B cell (primary cell): ENCODE measurements around the gene ABHD17C. TPM values are rescaled to one million over a fixed set of nuclear protein-coding genes. Genes with fewer than 3 reads are reported as not detected.

Experiments used
- ATAC-seq: fragments of 200-7000 bp; cut with Tn5 transposase; one replicate; pipeline ENCODE4 v1.10.0; 2021; ENCODE audit warnings: low read depth, mild to moderate bottlenecking, moderate number of reproducible peaks, moderate library complexity
- CTCF ChIA-PET: fragments of 350-600 bp; sonication (Branson Sonifier 250); formaldehyde crosslinking; loops from one replicate; lab custom pipeline; 2021; ENCODE audit warnings: antibody characterized with exemption, inconsistent platforms; lab: Charles Lee
- POLR2A ChIA-PET: fragments of 350-600 bp; sonication (Branson Sonifier 250); formaldehyde crosslinking; loops from one replicate; lab custom pipeline; 2021; ENCODE audit warnings: antibody characterized with exemption; lab: Charles Lee
- DNase-seq: peaks from one replicate; pipeline ENCODE4 v3.0.0; 2013
- H2AFZ ChIP-seq: 2 replicates; pipeline ENCODE4 v1.6.1; 2012; ENCODE audit warnings: mild to moderate bottlenecking, low read depth, low read length; ENCODE audit not compliant: insufficient read depth, poor library complexity, severe bottlenecking
- H3K27ac ChIP-seq, 2 donors: 1 replicate in 1 of 2; 2 replicates in 1 of 2; pipeline ENCODE4 v1.5.1; 2012 to 2013; ENCODE audit warnings: low read length in 2 of 2, mild to moderate bottlenecking in 2 of 2, moderate library complexity in 1 of 2
- H3K27me3 ChIP-seq, 4 experiments: fragments of 200-600 bp in 1 of 4; sonication (generic) in 1 of 4; replicated peaks in 1 of 4; 1 replicate in 2 of 4; 2 replicates in 2 of 4; pipeline versions ENCODE4 v1.6.1 to v1.7.0; 2013 to 2016; ENCODE audit warnings: low read length in 3 of 4, mild to moderate bottlenecking in 2 of 4, mixed read lengths in 1 of 4, moderate library complexity in 1 of 4; ENCODE audit not compliant: insufficient read depth in 4 of 4, control insufficient read depth in 3 of 4; ENCODE audit errors: control extremely low read depth in 1 of 4
- H3K36me3 ChIP-seq, 2 experiments: replicated peaks in 1 of 2; 1 replicate in 1 of 2; 2 replicates in 1 of 2; pipeline versions ENCODE4 v1.6.1 to v1.7.1; 2013; ENCODE audit warnings: low read length in 1 of 2; ENCODE audit not compliant: insufficient read depth in 2 of 2, control insufficient read depth in 1 of 2; ENCODE audit errors: control extremely low read depth in 1 of 2, extremely low read depth in 1 of 2
- H3K4me1 ChIP-seq, 2 donors: fragments of 200-600 bp in 1 of 2; sonication (generic) in 1 of 2; 1 replicate in 1 of 2; 2 replicates in 1 of 2; pipeline versions ENCODE4 v1.5.1 to v1.6.1; 2013 to 2017; ENCODE audit warnings: low read length in 2 of 2; ENCODE audit not compliant: control insufficient read depth in 2 of 2, insufficient read depth in 2 of 2
- H3K4me2 ChIP-seq: replicated peaks from 2 replicates; pipeline ENCODE3; 2012; ENCODE audit warnings: mild to moderate bottlenecking, low read depth, low read length; ENCODE audit not compliant: poor library complexity, severe bottlenecking
- H3K4me3 ChIP-seq, 5 experiments: fragments of 200-600 bp in 1 of 5; sonication (generic) in 1 of 5; 1 replicate in 3 of 5; 2 replicates in 2 of 5; pipeline versions ENCODE4 v1.5.1 to v1.7.0; 2011 to 2016; ENCODE audit warnings: low read length in 4 of 5, mild to moderate bottlenecking in 4 of 5, low read depth in 2 of 5, control low read depth in 1 of 5, moderate library complexity in 1 of 5; ENCODE audit not compliant: insufficient read depth in 1 of 5; ENCODE audit errors: control extremely low read depth in 1 of 5, extremely low read depth in 1 of 5
- H3K79me2 ChIP-seq: fragments of 200-600 bp; sonication (generic); one replicate; pipeline ENCODE4 v1.6.0; 2016; ENCODE audit warnings: low read length; ENCODE audit not compliant: control insufficient read depth, insufficient read depth
- H3K9ac ChIP-seq: fragments of 200-600 bp; sonication (generic); 2 replicates; pipeline ENCODE4 v1.6.1; 2017; ENCODE audit warnings: mild to moderate bottlenecking, low read length, moderate library complexity
- H3K9me3 ChIP-seq, 3 donors: one replicate each; pipeline versions ENCODE4 v1.6.1 to v1.7.1; 2013; ENCODE audit warnings: low read length in 2 of 3; ENCODE audit not compliant: control insufficient read depth in 2 of 3, insufficient read depth in 1 of 3; ENCODE audit errors: control extremely low read depth in 1 of 3
- H4K20me1 ChIP-seq: 2 replicates; pipeline ENCODE4 v1.6.0; 2012; ENCODE audit warnings: mild to moderate bottlenecking, low read length; ENCODE audit not compliant: insufficient read depth, control insufficient read depth, poor library complexity, severe bottlenecking
- H3K27ac Mint-ChIP-seq: one replicate; pipeline ENCODE4 v1.8.0; 2021; ENCODE audit warnings: mixed read lengths
- H3K27me3 Mint-ChIP-seq: one replicate; pipeline ENCODE4 v1.8.0; 2021; ENCODE audit warnings: mixed read lengths
- H3K4me1 Mint-ChIP-seq: one replicate; pipeline ENCODE4 v1.8.0; 2021; ENCODE audit warnings: mixed read lengths
- H3K4me3 Mint-ChIP-seq: one replicate; pipeline ENCODE4 v1.8.0; 2021; ENCODE audit warnings: mixed read lengths
- H3K9me3 Mint-ChIP-seq: one replicate; pipeline ENCODE4 v1.8.0; 2022; ENCODE audit warnings: mixed read lengths; ENCODE audit not compliant: insufficient read depth
- CTCF ChIP-seq: fragments of 200-600 bp; IDR thresholded peaks from one replicate; pipeline ENCODE4 v1.8.0; 2022; ENCODE audit warnings: antibody characterized with exemption, mild to moderate bottlenecking
- EZH2 ChIP-seq: IDR thresholded peaks from 2 replicates; pipeline ENCODE4 v1.6.1; 2012; ENCODE audit warnings: borderline replicate concordance, low read depth, mild to moderate bottlenecking, moderate library complexity, low read length; ENCODE audit not compliant: insufficient read depth, poor library complexity, severe bottlenecking
- WGBS: methylation state at CpG from one replicate; pipeline ENCODE4 v1.1.5; 2013; ENCODE audit warnings: missing lambda C conversion rate; ENCODE audit not compliant: insufficient coverage; 5-methylcytosine and 5-hydroxymethylcytosine counted together
- intact Hi-C: fragments of 100-400 bp; cut with micrococcal nuclease; formaldehyde crosslinking; loops from one replicate; pipeline ENCODE4 v1.10.0; 2022
- polyA plus RNA-seq: library from polyadenylated mRNA; depleted of rRNA; stranded (reverse); fragments of >200 nt; gene quantifications from 2 replicates; pipeline ENCODE4 v1.2.3, GENCODE V29; 2012
- total RNA-seq, 2 donors: library from RNA; stranded (reverse); fragments of 120-200 nt in 1 of 2; gene quantifications; 1 replicate in 1 of 2; 2 replicates in 1 of 2; pipeline versions ENCODE4 v1.2.3 to v1.2.4, GENCODE V29; 2013 to 2022

Gene ABHD17C
- total and polyA plus RNA-seq, 2 donors (not counting 1 experiment from before 2014, with no cell fraction given) = 0.78 to 1.9 TPM

GRCh38 chr15:80742081-80742480, 47.0 kb downstream of the ABHD17C start:
- Histone ChIP-seq H3K9me3 (no peaks in the 10 kb centered on the region), H2AFZ (no peak overlapping the region), H4K20me1 (no peaks in the 10 kb centered on the region), H3K27ac (no peak overlapping the region), H3K27me3 (no peaks in the 10 kb centered on the region), H3K36me3 (no peaks in the 10 kb centered on the region), H3K4me2 (no peak overlapping the region), H3K9ac (no peak overlapping the region), H3K79me2 (no peaks in the 10 kb centered on the region), H3K4me1 (no peaks in the 10 kb centered on the region), H3K4me3 (no peak overlapping the region)
- no peak overlapping the region for H3K27ac Mint-ChIP-seq
- ChIA-PET POLR2A (no interaction called here), CTCF (no interaction called here)
- H3K4me1 Mint-ChIP-seq = no peaks in the 10 kb centered on the region
- WGBS = 92% methylated on average over 3 of the region's 4 CpGs
- ATAC-seq (no peak), DNase-seq (no peak)
- H3K27me3 Mint-ChIP-seq = no peaks in the 10 kb centered on the region
- H3K9me3 Mint-ChIP-seq = no peaks in the 10 kb centered on the region
- intact Hi-C loops = no loop called here
- no peak for TF ChIP-seq EZH2
- no peak for TF ChIP-seq CTCF
- H3K4me3 Mint-ChIP-seq = no peak overlapping the region

GRCh38 chr15:80743189-80743833, 48.2 kb downstream of the ABHD17C start:
- intact Hi-C loops = no loop called here
- Histone ChIP-seq H4K20me1 (no peaks in the 10 kb centered on the region), H3K9ac (no peak overlapping the region), H2AFZ (no peak overlapping the region), H3K4me1 (no peaks in the 10 kb centered on the region), H3K4me3 (no peak overlapping the region), H3K79me2 (no peaks in the 10 kb centered on the region), H3K27ac (no peak overlapping the region), H3K4me2 (no peak overlapping the region), H3K27me3 (no peaks in the 10 kb centered on the region), H3K36me3 (no peaks in the 10 kb centered on the region), H3K9me3 (no peaks in the 10 kb centered on the region)
- WGBS = 100% methylated on average over 2 of the region's 11 CpGs
- ChIA-PET POLR2A (no interaction called here), CTCF (no interaction called here)
- no peak overlapping the region for H3K27ac Mint-ChIP-seq
- DNase-seq (no peak), ATAC-seq (no peak)
- no peaks in the 10 kb centered on the region for H3K27me3 Mint-ChIP-seq
- no peak overlapping the region for H3K4me3 Mint-ChIP-seq
- no peaks in the 10 kb centered on the region for H3K9me3 Mint-ChIP-seq
- no peaks in the 10 kb centered on the region for H3K4me1 Mint-ChIP-seq
- TF ChIP-seq EZH2 (no peak), CTCF (no peak)
